Measurements from ENCODE around the gene SLC48A1.

SLC48A1 gene

GRCh38 chr12:47747126-47747525 is 25.9 kb upstream of the SLC48A1 start:
- POLR2A ChIA-PET: interaction anchor here (0.6 kb wide), 1 partner anchor 38 kb away, joined by 3 read pairs; no protein-coding TSS in a partner anchor

GRCh38 chr12:47747596-47748506 is 25.2 kb upstream of the SLC48A1 start:
- TF ChIP-seq CTCF (IDR thresholded peaks at IDR 0.05; ENCODE audit: control extremely low read depth, extremely low read depth, low read depth, missing control alignments): no peak
- ChIA-PET POLR2A (interaction anchor here (0.6 kb wide), 1 partner anchor 38 kb away, joined by 3 read pairs; no protein-coding TSS in a partner anchor), CTCF (interaction anchor here (1.5 to 46.2 kb wide), 6 partner anchors 9 to 216 kb away, joined by 4 to 1524 read pairs (median 6); partner anchors contain the start of genes RAPGEF3, SLC48A1 and TMEM106C)
- no peak for DNase-seq (ENCODE audit: extremely low spot score)

More at GRCh38 chr12:47747126-47747525, 25.9 kb upstream of the SLC48A1 start:
- DNase-seq (ENCODE audit: extremely low spot score): peak; percentile 24
- CTCF ChIA-PET: interaction anchor here (1.5 to 46.2 kb wide), 5 partner anchors 10 to 216 kb away, joined by 4 to 1524 read pairs (median 7); partner anchors contain the start of genes RAPGEF3, SLC48A1 and TMEM106C
- no peak for TF ChIP-seq CTCF (IDR thresholded peaks at IDR 0.05; ENCODE audit: control extremely low read depth, extremely low read depth, low read depth, missing control alignments)

- TF ChIP-seq CTCF (IDR thresholded peaks at IDR 0.05; ENCODE audit: control extremely low read depth, extremely low read depth, low read depth, missing control alignments): no peak
- ChIA-PET POLR2A (no interaction called here), CTCF (interaction anchor here (1.5 to 46.2 kb wide), 4 partner anchors 9 to 215 kb away, joined by 4 to 1524 read pairs (median 6); partner anchors contain the start of genes RAPGEF3, SLC48A1 and TMEM106C)
- DNase-seq (ENCODE audit: extremely low spot score): no peak
These were observed 24.6 kb upstream of the SLC48A1 start for GRCh38 chr12:47748507-47748828.

- TF ChIP-seq CTCF (IDR thresholded peaks at IDR 0.05; ENCODE audit: control extremely low read depth, extremely low read depth, low read depth, missing control alignments): no peak
- DNase-seq (ENCODE audit: extremely low spot score): no peak
- ChIA-PET POLR2A (no interaction called here), CTCF (interaction anchor here (1.5 to 46.2 kb wide), 2 partner anchors 9 to 33 kb away, joined by 5 to 1524 read pairs; partner anchors contain the start of genes RAPGEF3 and SLC48A1)
These were observed 24.1 kb upstream of the SLC48A1 start for GRCh38 chr12:47748899-47749298.

GRCh38 chr12:47750229-47750798 is 22.7 kb upstream of the SLC48A1 start:
- POLR2A ChIA-PET: no interaction called here
- CTCF ChIA-PET: interaction anchor here (1.0 to 14.5 kb wide), 4 partner anchors 9 to 24 kb away, joined by 4 to 448 read pairs (median 194); partner anchors contain the start of gene SLC48A1
- TF ChIP-seq CTCF (IDR thresholded peaks at IDR 0.05; ENCODE audit: control extremely low read depth, extremely low read depth, low read depth, missing control alignments): no peak
- DNase-seq (ENCODE audit: extremely low spot score): no peak

GRCh38 chr12:47750916-47751470 is 22.0 kb upstream of the SLC48A1 start:
- POLR2A ChIA-PET: no interaction called here
- no peak for TF ChIP-seq CTCF (IDR thresholded peaks at IDR 0.05; ENCODE audit: control extremely low read depth, extremely low read depth, low read depth, missing control alignments)
- CTCF ChIA-PET: interaction anchor here (2.3 to 14.5 kb wide), 3 partner anchors 9 to 23 kb away, joined by 8 to 448 read pairs (median 379); partner anchors contain the start of gene SLC48A1
- DNase-seq (ENCODE audit: extremely low spot score): no peak

All from GM10248 (cell line).